Mesangial cell (primary cell): ENCODE data around the gene CEBPG. TPM values are rescaled to one million over a fixed set of nuclear protein-coding genes. Genes with fewer than 3 reads are reported as not detected.

Source experiments
- total RNA-seq: library from RNA; depleted of rRNA; stranded (reverse); fragments of >200 nt; gene quantifications from 2 replicates; pipeline ENCODE4 v1.2.3, GENCODE V29; 2015

Gene CEBPG
- 16.2 and 20.4 TPM in 2 replicates for total RNA-seq

GRCh38 chr19:33373453-33374235, at the start of gene CEBPG:
Gene CEBPG (plus strand): TSS chr19:33373709. CDS start chr19:33379240, 5,531 bp downstream.

Other genes with a start within 250 kb of the CEBPG start
- gene WDR88, start 241.6 kb upstream of the CEBPG start, total RNA-seq = not detected in 2 replicates
- 31.9 and 35.9 TPM in 2 replicates for gene LRP3, start 179.4 kb upstream of the CEBPG start, total RNA-seq
- gene SLC7A10, start 147.9 kb upstream of the CEBPG start, total RNA-seq = not detected in 2 replicates
- 0.16 and 0.51 TPM in 2 replicates for gene CEBPA, start 71.2 kb upstream of the CEBPG start, total RNA-seq
- 63.4 and 92.3 TPM in 2 replicates for gene PEPD, start 148.1 kb downstream of the CEBPG start, total RNA-seq
- 0.16 TPM in 1 of 2 replicates, not detected in the other for gene CHST8, start 248.2 kb downstream of the CEBPG start, total RNA-seq